Superior temporal gyrus (tissue), 1 donor: ENCODE data around the gene GPR15.

Source experiments
- DNase-seq: peaks from one replicate; pipeline ENCODE4 v3.0.0-alpha.2; 2016; ENCODE audit errors: extremely low spot score

Gene GPR15

GRCh38 chr3:98531622-98532274, at the start of gene GPR15:
GPR15 (plus strand) TSS chr3:98531978; CDS start chr3:98532034, 56 bp downstream.
- DNase-seq = no peak

- no peak for DNase-seq
Observed at GRCh38 chr3:98482717-98483482, 48.9 kb upstream of the GPR15 start.

- DNase-seq = no peak
Observed at GRCh38 chr3:98483626-98484025, 48.2 kb upstream of the GPR15 start.

GRCh38 chr3:98497381-98497780, 34.4 kb upstream of the GPR15 start, which contains the start of gene OR5K2:
OR5K2 (plus strand) TSS chr3:98497681; CDS start chr3:98497681, 0 bp downstream.
- DNase-seq = no peak

GRCh38 chr3:98500019-98500418, 31.8 kb upstream of the GPR15 start:
- no peak for DNase-seq

- peak; percentile 59 for DNase-seq
Observed at GRCh38 chr3:98501270-98501669, 30.5 kb upstream of the GPR15 start.

GRCh38 chr3:98501863-98502576, 29.8 kb upstream of the GPR15 start:
- no peak for DNase-seq

GRCh38 chr3:98504539-98504938, 27.2 kb upstream of the GPR15 start:
- no peak for DNase-seq

GRCh38 chr3:98508582-98508981, 23.2 kb upstream of the GPR15 start:
- DNase-seq = no peak

GRCh38 chr3:98512576-98512975, 19.2 kb upstream of the GPR15 start:
- no peak for DNase-seq

- peak; percentile 54 for DNase-seq
Observed at GRCh38 chr3:98513091-98513511, 18.7 kb upstream of the GPR15 start.

- no peak for DNase-seq
Observed at GRCh38 chr3:98513736-98514135, 18.0 kb upstream of the GPR15 start.

GRCh38 chr3:98514948-98515347, 16.8 kb upstream of the GPR15 start:
- peak; percentile 38 for DNase-seq

- DNase-seq = peak; percentile 96
Observed at GRCh38 chr3:98518816-98519215, 13.0 kb upstream of the GPR15 start.

- no peak for DNase-seq
Observed at GRCh38 chr3:98519351-98519750, 12.4 kb upstream of the GPR15 start.

- peak; percentile 72 for DNase-seq
Observed at GRCh38 chr3:98521897-98522543, 9.8 kb upstream of the GPR15 start.

- peak; percentile 98 for DNase-seq
Observed at GRCh38 chr3:98522544-98523281, 9.1 kb upstream of the GPR15 start, which contains the start of gene CLDND1. CLDND1 (minus strand) TSS chr3:98522902; CDS start chr3:98521424, 1,478 bp downstream.

GRCh38 chr3:98525494-98525893, 6.3 kb upstream of the GPR15 start:
- no peak for DNase-seq

GRCh38 chr3:98528474-98529346, 3.1 kb upstream of the GPR15 start:
- DNase-seq = no peak

GRCh38 chr3:98529856-98530459, 1.8 kb upstream of the GPR15 start:
- DNase-seq = no peak
